Adrenal gland (tissue), 5 donors: Measurements from ENCODE around the gene LIM2.

Experiments
- CTCF ChIP-seq, 6 experiments: fragments of 450-650 bp in 4 of 6; fragments of 200-600 bp in 2 of 6; sonication (generic) in 1 of 6; IDR thresholded peaks; 1 replicate in 5 of 6; 2 replicates in 1 of 6; pipeline versions ENCODE4 v1.5.1 to v1.8.0; 2016 to 2021; ENCODE audit warnings: antibody characterized with exemption in 6 of 6, mild to moderate bottlenecking in 2 of 6, moderate library complexity in 1 of 6
- POLR2A ChIP-seq, 2 donors: fragments of 450-650 bp; IDR thresholded peaks; one replicate each; pipeline ENCODE4 v1.6.1; 2017; ENCODE audit warnings: antibody characterized with exemption in 2 of 2, mild to moderate bottlenecking in 2 of 2, moderate library complexity in 1 of 2
- donor health status: DM: no; HTN: no; CAD: no.

GRCh38 chr19:51361239-51361638 is 26.5 kb downstream of the LIM2 start:
- TF ChIP-seq CTCF (IDR thresholded peaks at IDR 0.05) (no peak), POLR2A (IDR thresholded peaks at IDR 0.05) (no peak)
